ENCODE measurements around the gene CST6. TPM values are rescaled to one million over a fixed set of nuclear protein-coding genes. Genes with fewer than 3 reads are reported as not detected.

CST6 gene
- total RNA-seq, 4 donors from 2014 or later, result not detected

DNA sequence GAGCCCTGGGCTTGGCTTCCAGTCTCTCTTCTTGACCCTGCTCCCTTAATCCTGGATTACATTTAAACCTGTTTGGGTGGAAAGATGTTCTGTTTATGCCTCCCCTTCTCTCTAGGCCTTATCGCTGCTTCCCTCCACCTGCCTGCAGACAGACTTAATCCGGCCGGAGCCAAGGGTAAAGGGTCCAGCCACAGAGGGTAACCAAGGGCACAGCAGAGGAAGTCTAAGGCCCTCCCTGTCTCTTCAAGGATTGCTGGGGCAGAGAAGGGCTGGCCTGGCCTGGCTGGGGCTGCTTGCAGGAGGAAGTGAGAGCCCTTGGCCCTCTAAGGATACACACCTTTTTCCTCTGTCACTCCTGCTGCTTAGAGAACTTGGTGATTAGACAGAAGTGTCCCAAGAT is 35.1 kb downstream of the CST6 start:
- TF ChIP-seq, protein P1, sequence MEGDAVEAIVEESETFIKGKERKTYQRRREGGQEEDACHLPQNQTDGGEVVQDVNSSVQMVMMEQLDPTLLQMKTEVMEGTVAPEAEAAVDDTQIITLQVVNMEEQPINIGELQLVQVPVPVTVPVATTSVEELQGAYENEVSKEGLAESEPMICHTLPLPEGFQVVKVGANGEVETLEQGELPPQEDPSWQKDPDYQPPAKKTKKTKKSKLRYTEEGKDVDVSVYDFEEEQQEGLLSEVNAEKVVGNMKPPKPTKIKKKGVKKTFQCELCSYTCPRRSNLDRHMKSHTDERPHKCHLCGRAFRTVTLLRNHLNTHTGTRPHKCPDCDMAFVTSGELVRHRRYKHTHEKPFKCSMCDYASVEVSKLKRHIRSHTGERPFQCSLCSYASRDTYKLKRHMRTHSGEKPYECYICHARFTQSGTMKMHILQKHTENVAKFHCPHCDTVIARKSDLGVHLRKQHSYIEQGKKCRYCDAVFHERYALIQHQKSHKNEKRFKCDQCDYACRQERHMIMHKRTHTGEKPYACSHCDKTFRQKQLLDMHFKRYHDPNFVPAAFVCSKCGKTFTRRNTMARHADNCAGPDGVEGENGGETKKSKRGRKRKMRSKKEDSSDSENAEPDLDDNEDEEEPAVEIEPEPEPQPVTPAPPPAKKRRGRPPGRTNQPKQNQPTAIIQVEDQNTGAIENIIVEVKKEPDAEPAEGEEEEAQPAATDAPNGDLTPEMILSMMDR (IDR thresholded peaks at IDR 0.05; ENCODE audit: low read depth), result no peak

DNA sequence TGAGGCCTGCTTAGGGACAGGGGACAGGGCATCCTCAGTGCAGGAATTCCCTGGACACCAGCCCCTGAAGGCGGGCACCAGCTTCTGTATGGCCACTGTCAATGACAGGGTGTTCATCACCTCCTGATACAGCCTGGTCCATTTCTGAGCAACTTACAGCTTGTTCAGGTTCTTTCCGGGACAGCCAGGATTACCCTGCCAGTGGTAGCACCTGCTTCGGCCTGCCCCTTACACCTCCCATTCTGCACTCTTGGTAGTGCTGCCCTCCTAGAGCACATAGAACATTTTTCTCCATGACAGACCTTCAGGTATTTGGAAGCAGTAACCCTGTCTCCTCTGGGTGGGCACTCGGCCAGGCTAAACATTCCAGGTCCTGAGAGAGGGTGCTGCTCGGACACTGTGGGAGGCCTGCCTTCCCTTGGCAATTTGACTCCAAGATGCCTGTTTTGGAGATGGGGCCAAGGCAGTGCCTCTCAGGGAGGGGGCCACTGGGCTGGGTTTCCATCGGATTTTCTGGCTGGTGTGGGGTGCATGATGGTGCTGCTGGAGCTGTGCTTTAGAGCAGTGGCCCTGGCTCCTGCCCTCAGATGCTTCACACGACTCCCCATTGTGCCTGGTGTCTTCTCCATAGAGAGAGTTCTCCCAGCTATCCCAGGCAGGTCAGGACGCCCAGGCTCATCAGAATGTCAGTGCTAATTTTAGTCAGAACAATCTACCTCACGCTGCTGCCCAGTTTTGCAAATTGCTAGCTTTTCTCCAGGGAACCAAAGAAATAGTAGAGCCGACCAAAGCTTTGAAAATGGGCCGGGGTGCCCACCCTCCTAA is 35.9 kb downstream of the CST6 start:
- TF ChIP-seq, protein P1 (IDR thresholded peaks at IDR 0.05; ENCODE audit: low read depth), result no peak

DNA sequence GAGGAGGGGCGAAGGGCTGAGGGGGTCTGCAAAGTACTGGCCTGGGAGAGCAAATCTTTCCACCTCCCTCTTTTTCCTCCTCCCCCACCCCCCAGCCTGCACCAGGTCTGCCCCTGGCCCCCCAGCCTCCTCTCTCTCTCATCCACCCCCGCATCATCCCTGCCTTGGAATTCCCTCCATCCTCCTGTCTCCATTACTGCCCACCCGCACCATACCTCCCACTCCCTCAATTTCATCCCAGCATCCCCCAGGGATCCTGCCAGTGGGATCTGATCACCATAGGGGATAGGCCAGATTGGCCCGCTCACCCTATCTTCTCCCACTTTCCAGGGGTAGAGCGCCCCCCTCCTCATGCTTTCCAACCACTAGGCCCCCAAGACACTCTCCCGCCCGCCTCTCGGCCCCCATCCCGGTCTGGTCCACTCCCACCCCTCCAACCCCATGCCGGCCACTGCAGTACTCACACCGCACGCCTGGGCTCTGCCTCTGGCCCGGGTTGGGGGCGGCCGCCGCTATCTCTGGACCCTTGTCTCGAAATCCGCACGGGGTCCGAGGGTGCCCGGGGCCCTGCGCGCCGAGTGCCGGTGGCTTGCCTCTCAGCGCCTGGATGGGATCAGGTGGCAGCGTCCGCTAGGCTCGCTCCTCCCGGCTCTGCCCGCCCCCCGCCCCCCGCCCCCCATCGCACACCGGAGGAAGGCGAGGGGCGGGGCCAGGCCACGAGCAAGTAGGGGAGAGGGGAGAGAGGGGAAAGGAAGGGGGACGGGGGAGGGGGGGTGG is 36.9 kb downstream of the CST6 start, which contains the start of gene GAL3ST3:
TSS of gene GAL3ST3 (minus strand) at position 615 of the 777 bp plus-strand sequence. CDS start 3,746 bp downstream, outside the sequence.
- TF ChIP-seq, protein P1 (IDR thresholded peaks at IDR 0.05; ENCODE audit: low read depth), result no peak

DNA sequence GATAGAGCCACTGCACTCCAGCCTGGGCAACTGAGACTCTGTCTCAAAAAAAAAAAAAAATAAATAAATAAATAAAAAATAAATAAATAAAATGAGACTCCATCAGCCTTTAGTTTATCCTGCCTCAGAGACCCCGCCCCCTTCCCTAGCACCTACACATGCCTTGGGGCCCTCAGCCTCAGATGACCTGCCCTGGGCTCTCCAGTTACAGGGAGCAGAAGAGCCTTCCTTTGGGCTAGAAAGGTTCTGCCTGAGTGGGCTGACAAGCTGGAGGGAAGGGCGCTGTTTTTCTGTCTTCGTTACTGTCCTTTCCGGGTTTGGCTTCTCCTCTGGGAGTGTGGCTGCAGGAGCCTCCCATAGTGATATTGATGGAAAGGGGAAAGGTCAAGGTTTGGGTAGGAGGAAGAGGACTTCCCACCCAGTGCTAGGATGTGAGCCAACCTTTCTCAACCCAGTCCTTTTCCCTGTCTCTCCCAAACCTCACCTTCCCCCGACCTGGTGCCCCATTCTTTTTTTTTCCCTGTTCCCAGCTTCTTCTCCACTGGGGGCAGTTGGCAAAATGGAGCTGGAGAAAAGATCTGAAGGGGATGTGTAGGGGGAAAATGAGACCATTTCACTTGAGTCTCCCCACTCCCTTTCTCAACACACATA is 38.9 kb downstream of the CST6 start:
- TF ChIP-seq, protein P1 (IDR thresholded peaks at IDR 0.05; ENCODE audit: low read depth), result no peak

DNA sequence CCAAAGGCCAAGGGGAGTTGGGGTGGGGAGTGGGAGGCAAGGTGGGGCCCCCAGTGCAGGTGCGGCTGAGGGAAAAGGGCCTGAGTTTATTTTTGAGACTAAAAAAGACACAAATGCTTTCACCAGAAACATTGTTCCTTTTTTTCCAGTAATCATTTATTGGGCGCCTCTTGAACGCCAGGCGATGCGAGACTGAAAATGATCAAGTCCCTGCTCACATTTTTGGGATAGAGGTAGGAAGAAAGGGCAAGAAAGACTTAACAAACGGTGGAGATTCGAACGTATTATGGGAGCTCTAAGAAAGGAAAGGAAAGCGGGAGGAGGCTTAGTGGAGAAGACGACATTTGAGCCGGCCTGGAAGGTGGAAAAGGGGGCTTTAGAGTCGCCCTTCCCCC is 39.6 kb downstream of the CST6 start:
- TF ChIP-seq, protein P1 (IDR thresholded peaks at IDR 0.05; ENCODE audit: low read depth), result no peak

DNA sequence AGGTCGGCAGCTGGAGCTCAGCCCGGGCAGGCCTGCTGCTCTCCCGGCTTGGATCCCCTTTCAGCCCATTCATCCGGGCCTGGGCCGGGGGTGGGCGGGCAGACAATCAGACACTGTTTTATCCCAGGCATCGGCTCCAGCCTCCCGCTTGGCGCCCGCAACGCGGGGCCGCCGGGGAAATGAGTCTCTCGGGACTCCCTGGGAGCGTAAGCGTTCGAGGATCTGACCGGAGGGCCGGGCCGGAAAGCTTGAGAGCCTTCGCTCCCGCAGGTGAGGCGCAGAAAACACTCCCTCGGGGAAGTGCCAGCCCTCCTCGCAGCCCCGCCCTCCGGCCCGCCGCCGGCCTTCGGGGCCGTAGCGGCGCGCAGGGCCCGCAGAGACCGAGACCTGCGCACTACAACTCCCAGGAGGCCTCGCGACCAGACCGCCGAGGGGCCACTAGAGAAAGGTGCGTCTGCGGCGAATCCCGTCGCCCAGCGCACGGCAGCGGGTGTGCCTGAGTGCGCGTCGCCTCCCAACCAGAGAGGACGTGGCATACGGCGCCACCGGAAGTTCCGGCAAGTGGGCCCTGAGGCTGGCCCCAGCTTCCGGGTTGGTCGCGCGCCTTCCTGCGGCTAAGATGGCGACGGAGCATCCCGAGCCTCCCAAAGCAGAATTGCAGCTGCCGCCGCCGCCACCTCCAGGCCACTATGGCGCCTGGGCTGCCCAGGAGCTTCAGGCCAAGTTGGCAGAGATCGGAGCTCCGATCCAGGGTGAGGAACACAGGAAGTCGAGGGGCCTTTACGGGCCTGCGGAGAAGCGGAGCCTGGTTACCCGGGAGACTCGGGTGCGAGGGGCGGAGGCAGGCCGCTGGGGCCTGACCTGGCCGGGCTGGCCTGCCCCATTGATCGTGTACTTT is 40.2 kb downstream of the CST6 start, which contains the start of gene SF3B2:
TSS of gene SF3B2 (plus strand) at position 599 of the 898 bp plus-strand sequence. CDS start at position 620, 21 bp downstream.
- TF ChIP-seq, protein P1 (IDR thresholded peaks at IDR 0.05; ENCODE audit: low read depth), result no peak
